HG02981 (cell line): ENCODE measurements around the gene PLA2G4B.
"Not testable (repeated sequence)": the region's sequence is repeated elsewhere in the genome, so short reads cannot be mapped to it uniquely, and the experiment has no call there.

Source experiments
- ATAC-seq: cut with Tn5 transposase; IDR thresholded peaks from one replicate; pipeline ENCODE4 v1.9.1; 2021; ENCODE audit warnings: mild to moderate bottlenecking, moderate library complexity; ENCODE audit not compliant: unreplicated experiment

Gene PLA2G4B

DNA sequence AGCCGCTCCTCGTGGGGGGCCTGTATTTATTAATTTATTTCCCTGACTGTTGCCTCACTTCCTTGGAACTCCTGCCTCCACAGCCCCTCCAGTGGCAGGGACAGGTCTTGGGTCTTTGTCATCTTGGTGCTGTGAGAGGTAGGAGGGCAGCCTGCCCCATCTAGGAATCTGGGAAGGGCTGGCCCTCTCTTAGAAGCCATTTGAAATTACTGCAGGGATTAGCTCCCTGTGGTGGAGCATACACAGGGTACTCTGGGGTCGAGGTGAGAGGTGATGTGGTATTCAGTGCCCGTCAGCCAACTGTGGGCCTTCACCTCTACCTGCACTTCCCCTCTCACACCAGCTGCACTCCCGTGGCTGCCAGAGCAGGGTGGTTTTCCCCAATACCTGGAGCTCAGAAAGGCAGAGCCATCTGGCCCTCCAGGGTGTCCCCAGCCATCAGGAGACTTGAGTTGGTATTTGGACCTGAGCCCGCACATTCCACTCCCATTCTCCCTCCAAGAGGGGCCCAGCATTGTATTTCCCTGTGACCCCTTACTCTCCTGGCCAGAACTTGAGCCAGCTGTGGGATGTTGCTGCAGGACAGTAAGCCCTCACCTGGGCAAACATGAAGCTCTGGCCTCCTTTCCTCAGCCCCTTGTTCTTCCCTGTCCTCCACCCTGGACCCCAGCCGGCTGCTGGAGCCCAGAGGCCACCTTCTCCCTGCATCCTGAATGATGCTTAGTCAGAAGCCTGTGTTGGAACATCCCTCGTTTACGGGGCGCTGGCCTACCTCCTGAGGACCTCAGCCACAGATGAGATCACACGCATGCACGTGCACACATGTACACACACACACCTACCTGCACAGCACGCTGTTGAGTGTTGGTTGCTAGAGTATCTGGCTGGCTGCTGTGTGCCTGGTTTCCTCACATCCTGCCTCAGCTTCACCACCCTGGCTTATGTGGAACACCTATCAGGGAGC lies 12.8 kb upstream of the PLA2G4B start:
- no peak for ATAC-seq

DNA sequence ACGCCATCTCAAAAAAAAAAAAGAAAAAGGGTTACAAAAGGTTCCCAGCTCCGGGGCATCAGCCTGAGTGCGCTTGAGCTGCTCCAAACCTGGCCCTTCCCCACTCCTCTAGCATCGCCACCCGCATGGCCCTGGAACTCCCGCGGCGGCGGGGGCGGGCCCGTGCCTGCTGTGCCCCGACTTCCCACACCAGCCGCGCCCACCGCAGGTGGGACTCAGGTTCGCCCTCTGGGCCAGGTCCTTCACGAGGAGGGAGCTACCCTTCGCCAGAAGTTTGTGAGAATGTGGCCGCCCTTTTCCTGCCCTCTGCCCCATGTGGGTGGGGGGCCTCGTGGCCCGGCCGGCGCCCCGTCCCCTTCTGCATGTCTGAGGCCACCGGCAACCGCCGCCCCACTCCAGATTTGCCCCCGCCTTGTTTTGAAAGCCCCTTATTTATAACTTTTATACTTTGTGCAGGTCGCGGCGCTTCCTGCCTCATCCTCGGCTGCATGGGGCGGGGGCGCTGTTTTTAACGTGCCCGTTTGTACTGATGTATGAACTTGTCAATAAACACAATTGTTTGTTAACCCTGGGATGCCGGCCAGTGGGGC lies 11.3 kb upstream of the PLA2G4B start:
- ATAC-seq, result peak; percentile 5

GRCh38 chr15:41827880-41828806 lies 10.5 kb upstream of the PLA2G4B start, which contains the start of gene JMJD7:
Gene JMJD7, plus strand, starts transcription at chr15:41828092. Its CDS starts 33 bp downstream, at chr15:41828125.
- peak; percentile 66 for ATAC-seq

DNA sequence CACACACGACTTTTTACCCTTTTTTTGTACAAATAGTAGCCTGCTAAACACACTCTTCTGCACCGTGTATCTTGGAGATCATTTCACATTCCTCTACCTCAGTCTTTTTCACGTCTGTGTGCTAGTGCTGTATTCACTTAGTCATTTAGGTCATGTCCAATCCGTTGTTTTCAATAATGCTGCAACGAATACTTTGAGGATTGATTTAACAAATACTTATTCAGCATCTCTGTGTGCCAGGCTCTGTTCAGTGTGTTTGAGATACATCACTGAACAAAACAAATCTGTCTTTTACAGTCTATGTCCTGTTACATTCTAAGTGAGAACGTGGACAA lies 9.9 kb upstream of the PLA2G4B start:
- ATAC-seq, result no peak

GRCh38 chr15:41829959-41830646 lies 8.5 kb upstream of the PLA2G4B start:
- ATAC-seq, result no peak

DNA sequence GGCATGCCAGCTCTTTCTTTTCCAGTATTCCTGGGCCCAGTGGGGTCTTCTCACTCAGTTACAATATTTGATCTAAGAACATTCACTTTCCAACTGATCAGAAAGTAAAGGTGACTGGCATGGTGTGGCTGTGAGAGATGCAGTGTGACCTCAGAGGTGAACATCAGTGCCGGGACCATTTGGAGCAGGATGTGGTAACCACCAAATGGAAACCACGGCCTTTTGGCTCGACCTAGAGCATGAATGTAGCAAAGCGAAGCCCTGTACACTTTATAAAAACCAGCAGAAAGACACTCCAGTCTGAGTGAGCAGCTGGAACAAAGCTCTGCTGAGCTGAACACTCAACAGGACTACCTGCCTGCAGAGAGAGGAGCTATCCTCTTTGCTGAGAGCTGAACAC lies 7.4 kb upstream of the PLA2G4B start:
- not testable (repeated sequence) for ATAC-seq

DNA sequence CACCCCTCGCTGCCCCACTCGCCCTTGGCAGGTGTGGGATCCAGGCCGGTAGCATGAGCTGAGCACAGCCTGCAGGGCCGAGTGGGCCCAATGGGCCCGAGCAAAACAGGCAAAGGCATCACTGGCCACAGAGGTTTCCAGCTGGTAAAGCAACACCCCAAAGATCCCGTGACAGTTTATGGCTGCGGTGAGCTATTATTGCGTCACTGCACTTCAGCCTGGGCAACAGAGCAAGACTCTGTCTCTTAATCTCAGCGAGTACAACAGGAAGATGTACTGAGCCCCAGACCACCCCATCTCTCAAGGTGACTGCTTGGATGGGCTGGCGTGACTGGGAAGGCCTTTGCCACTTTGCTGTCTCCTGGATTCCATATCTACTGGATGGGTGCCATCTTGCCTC lies 6.4 kb upstream of the PLA2G4B start:
- ATAC-seq, result no peak

DNA sequence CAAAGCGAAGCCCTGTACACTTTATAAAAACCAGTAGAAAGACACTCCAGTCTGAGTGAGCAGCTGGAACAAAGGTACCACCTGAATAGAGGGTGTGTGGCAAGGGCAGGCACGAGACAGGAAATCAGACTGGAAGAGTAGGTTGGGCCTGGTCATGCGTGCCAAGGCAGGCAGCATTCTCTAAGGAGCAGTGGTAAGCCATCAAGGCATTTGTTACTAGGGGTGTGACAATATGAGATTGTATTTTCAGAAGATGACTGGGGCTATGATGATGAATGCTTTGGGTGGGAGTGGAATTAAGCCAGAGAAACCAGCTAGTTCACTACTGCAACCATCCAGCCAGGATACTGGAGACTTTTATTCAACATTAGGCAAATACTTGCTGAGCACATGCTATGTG lies 5.8 kb upstream of the PLA2G4B start:
- ATAC-seq, result no peak

GRCh38 chr15:41834096-41834495 lies 4.6 kb upstream of the PLA2G4B start:
- no peak for ATAC-seq

GRCh38 chr15:41836073-41836472 lies 2.6 kb upstream of the PLA2G4B start:
- ATAC-seq, result no peak

- no peak for ATAC-seq
Observed at GRCh38 chr15:41836713-41837454, 1.8 kb upstream of the PLA2G4B start.

DNA sequence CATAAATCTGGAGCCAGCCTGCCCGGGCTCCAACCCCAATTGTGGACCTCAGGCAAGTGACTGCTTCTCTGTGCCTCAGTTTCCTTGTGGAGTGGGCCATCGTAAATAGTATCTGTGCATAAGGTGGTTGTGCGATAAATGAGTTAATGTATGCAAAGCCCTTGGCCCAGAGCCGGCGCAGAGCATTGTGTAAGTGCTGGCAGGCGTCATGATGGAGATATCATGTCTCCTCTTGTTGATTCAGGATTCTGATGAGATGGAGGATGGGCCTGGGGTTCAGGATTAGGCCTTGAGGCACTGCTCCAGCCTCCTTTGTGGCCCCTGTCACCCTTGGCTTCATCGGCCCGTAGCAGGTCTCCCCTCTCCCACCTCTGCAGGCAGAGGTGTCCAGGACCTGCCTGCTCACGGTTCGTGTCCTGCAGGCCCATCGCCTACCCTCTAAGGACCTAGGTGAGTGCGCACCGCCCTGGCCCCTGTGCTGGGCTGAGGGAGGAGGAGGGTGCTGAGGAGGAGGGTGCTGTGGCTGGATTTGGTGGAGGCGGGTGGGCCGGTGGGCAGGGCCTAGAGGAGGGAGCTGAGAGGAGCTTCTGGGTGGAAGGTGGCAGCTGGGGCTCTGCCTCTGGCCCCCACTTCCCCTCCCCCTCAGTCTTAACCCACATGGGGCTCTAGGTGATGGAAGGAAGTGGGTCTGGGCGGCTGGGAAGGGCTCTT lies 1.3 kb downstream of the PLA2G4B start:
- ATAC-seq, result no peak

GRCh38 chr15:41840673-41841072 lies 2.0 kb downstream of the PLA2G4B start:
- ATAC-seq, result no peak

DNA sequence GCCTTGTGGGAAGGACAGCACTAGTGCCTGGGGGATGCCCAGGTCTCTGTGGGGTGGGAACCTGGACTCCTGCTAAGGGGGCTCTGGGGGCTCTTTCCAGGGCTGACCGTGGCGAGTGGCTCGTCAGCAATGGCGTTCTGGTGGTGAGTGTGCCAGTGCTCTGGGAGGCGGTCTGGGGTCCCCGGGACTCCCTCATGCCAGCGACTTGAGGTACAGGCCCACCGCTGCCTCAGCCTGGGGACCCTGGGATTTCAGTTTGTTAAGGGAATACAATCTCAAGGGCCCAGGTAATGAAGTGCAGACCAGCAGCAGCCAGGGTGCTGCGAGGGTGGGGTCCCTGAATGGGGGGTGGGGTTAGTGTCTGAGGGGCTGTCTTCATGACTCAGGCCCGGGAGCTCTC lies 2.5 kb downstream of the PLA2G4B start:
- no peak for ATAC-seq

DNA sequence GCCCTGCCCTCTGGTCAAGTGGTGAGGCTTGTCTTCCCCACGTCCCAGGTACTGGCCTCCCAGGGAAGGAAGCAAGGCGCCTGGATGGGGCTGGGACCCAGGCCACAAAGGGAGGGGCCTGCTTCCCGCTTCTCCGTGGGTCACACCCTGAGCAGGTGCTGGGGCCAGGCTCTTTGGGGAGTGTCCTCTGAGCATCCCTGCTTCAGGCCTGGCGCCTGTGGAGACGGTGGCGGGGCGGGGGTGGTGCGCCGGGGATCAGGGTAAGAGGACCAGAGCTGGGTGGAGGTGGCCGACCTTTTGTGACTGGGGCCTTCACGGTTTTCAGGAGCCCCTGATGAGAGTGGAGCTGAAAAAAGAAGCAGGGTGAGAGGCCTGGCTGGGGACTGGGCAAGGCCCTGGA lies 3.6 kb downstream of the PLA2G4B start:
- no peak for ATAC-seq

DNA sequence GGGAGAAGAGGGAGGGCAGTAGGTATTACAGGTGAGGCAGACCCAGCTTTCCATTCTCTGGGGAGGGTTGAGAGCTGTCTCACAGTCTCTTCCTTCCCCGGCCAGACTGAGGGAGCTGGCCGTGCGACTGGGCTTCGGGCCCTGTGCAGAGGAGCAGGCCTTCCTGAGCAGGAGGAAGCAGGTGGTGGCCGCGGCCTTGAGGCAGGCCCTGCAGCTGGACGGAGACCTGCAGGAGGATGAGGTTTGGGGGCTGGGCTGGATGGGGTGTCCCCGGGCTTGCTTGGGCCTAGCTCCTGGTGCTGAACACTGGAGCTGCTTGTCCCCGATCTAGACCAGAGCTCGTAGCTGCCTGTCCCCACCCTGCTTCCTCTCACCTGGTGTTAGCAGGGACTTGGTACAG lies 4.9 kb downstream of the PLA2G4B start:
- ATAC-seq, result no peak

DNA sequence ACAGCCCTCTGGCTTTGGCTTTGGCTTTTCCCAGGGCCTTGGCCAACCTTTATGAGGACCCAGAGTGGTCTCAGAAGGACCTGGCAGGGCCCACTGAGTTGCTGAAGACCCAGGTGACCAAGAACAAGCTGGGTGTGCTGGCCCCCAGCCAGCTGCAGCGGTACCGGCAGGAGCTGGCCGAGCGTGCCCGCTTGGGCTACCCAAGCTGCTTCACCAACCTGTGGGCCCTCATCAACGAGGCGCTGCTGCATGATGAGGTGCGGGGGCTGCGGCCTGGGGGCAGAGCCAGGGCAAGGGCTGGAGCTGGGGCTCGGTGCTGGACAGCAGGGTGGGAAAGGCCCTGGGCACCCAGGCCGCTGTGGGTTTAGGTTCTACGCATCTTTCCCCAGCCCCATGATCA lies 6.2 kb downstream of the PLA2G4B start:
- no peak for ATAC-seq

GRCh38 chr15:41847206-41847605 lies 8.6 kb downstream of the PLA2G4B start:
- ATAC-seq, result no peak

DNA sequence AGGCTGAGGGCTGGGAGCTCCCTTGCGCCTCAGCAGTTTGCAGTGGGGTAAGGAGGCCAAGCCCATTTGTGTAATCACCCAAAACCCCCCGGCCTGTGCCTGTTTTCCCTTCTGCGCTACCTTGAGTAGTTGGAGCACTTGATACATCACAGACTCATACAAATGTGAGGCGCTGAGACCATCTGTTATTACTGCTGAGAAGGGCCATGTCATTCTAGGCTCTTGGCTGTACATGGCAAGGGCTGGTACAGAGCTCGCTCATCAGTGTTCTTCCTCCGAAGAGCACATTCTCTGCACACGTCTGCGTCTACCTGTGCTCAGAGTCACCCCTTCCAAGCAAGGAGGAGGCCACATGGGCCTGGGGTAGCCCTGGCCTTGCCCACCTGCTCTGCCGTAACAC lies 9.3 kb downstream of the PLA2G4B start:
- ATAC-seq, result no peak
